GM18870 (cell line): ENCODE measurements around the gene AGAP1.

ENCODE experiments used
- ATAC-seq: cut with Tn5 transposase; IDR thresholded peaks from one replicate; pipeline ENCODE4 v1.9.1; 2021; ENCODE audit warnings: moderate library complexity; ENCODE audit not compliant: unreplicated experiment

AGAP1 gene

GRCh38 chr2:235530735-235531134 lies 36.9 kb downstream of the AGAP1 start:
- no peak for ATAC-seq

- ATAC-seq: no peak
Measured at GRCh38 chr2:235532307-235532706, 38.5 kb downstream of the AGAP1 start.

- no peak for ATAC-seq
Measured at GRCh38 chr2:235533198-235533597, 39.4 kb downstream of the AGAP1 start.

GRCh38 chr2:235533616-235534385 lies 40.0 kb downstream of the AGAP1 start:
- no peak for ATAC-seq

- no peak for ATAC-seq
Measured at GRCh38 chr2:235534678-235535422, 41.0 kb downstream of the AGAP1 start.

- ATAC-seq: no peak
Measured at GRCh38 chr2:235535423-235536130, 41.7 kb downstream of the AGAP1 start.

- ATAC-seq: no peak
Measured at GRCh38 chr2:235536711-235537110, 42.9 kb downstream of the AGAP1 start.

GRCh38 chr2:235537186-235537585 lies 43.3 kb downstream of the AGAP1 start:
- no peak for ATAC-seq

GRCh38 chr2:235537587-235537986 lies 43.7 kb downstream of the AGAP1 start:
- no peak for ATAC-seq

GRCh38 chr2:235538144-235538639 lies 44.3 kb downstream of the AGAP1 start:
- no peak for ATAC-seq

- no peak for ATAC-seq
Measured at GRCh38 chr2:235538981-235539380, 45.1 kb downstream of the AGAP1 start.

- ATAC-seq: no peak
Measured at GRCh38 chr2:235539773-235540172, 45.9 kb downstream of the AGAP1 start.

- ATAC-seq: no peak
Measured at GRCh38 chr2:235541016-235541415, 47.2 kb downstream of the AGAP1 start.

- ATAC-seq: no peak
Measured at GRCh38 chr2:235541838-235542549, 48.2 kb downstream of the AGAP1 start.

GRCh38 chr2:235542733-235543127 lies 48.9 kb downstream of the AGAP1 start:
- ATAC-seq: no peak

GRCh38 chr2:235543128-235543750 lies 49.4 kb downstream of the AGAP1 start:
- ATAC-seq: no peak

- ATAC-seq: no peak
Measured at GRCh38 chr2:235543851-235544688, 50.2 kb downstream of the AGAP1 start.

- ATAC-seq: no peak
Measured at GRCh38 chr2:235544689-235544969, 50.8 kb downstream of the AGAP1 start.

- no peak for ATAC-seq
Measured at GRCh38 chr2:235545339-235546150, 51.7 kb downstream of the AGAP1 start.
